ENCODE results near the gene VAPA.

Gene VAPA

DNA sequence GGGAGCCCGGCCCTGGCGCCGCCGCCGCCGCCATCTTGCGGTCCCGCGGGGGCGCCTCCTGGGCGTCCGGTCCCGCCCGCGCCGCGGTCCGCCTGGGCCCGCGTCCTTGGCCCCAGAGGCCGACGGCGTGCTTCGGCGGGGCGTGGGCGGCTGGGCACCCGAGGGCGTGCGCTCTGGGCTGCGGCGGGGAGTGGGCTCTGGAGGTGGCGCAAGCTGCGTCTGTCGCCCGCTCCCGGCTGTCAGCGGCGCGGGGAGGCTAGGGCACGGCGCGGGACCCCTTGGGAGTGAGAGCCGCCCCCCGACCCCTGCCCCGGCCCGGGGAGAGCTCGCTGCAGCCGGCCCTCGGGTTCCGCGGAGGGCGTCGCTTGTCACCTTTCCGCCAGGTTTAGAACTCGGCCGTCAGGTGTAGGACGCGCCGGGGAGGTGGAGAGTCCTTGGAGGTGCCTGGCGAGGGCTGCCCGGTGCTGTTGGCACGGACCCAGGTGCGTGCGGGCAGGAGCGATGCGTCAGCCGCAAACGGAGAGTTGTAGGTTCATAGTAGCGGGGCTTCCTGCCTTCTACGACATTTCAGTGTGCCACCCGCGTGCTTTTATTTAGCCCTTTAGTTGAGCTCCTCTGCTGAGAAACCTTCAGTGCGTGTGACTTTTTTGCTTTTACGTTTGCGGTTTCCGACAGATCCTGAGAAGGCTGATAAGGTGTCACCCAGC, 921 bp downstream of the VAPA start:
- DNase-seq (ENCODE audit: low read depth) = no peak

DNA sequence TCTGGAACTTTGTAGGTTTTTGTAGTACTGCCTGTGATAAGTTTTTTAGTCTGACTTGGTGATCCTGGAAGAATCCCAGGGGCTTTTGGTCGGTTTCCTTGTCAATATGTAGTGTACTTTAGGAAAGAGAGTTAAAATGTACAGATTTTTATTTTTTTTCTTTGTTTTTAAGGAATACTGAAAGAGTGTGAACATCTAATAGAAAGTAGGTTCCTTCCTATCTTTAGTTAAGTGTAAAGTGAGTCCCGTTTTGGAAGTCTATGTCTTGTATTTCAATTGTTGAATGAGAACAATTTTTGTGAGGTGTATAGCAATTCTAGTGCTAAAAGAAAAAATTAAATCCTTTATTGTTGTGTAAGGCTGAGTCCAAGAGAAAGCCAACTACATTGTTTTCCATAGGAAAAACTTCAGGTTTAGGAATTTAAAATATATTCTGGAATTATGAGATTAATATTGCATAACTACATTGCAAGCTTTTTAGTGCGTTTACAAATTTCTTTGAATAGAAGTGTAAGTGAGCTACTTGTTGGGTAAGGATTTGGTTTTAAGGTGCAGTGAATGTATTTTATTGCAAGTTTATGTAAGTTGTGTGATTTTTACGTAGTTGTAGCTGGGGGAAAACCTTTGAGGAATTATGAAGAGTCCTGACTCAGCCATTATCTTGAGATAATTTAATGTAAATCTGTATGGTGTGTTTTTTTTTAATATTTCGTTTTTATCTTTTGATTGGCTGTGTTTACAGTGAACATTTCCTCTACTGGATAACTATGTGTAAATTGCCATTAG, 1.7 kb downstream of the VAPA start:
- DNase-seq (ENCODE audit: low read depth) = no peak

DNA sequence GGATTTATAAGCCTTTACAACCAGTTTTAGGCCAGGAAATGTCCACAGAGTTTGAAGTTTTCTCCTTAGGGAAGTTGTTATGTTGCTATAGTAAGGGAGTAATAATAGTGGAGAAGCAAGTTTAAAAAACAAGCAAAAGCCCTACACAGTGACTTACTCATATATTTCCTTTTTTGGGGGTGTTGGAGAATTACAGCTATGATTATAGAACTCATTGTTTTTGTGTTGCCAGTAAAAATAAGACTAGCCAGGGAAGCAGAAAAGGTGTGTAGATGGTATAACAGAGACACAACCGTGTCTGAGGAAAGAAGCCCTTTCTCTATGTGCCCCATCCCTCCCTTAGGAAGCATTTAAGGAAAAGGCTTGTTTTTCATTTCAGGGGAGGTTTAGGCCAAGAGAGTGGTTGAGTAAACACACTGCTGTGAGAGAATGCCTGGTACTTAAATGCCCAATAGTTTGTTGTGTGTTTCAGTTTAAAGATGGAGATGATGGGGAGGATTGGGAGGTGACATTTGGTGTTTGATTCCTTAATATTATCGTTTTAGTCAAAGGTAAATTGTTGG, 2.3 kb downstream of the VAPA start:
- no peak for DNase-seq (ENCODE audit: low read depth)

DNA sequence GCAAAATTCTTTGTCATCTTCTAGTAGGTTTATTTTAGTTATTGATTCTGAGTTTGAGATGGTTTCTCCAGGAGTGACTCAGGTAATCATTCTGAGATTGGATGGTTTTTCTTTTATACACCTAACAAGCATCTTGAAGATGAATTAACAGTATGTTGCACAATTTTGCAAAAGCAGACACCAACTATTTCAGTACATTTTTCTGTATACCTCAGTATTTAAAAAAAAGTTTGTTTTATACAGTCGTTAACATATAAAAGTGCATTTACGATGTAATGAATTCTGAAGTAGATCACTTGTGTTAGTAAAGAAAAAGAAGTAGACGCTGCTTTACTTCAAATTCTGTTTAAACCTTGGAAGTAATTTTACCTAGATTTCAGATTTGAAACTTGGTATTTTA, 3.0 kb downstream of the VAPA start:
- no peak for DNase-seq (ENCODE audit: low read depth)

DNA sequence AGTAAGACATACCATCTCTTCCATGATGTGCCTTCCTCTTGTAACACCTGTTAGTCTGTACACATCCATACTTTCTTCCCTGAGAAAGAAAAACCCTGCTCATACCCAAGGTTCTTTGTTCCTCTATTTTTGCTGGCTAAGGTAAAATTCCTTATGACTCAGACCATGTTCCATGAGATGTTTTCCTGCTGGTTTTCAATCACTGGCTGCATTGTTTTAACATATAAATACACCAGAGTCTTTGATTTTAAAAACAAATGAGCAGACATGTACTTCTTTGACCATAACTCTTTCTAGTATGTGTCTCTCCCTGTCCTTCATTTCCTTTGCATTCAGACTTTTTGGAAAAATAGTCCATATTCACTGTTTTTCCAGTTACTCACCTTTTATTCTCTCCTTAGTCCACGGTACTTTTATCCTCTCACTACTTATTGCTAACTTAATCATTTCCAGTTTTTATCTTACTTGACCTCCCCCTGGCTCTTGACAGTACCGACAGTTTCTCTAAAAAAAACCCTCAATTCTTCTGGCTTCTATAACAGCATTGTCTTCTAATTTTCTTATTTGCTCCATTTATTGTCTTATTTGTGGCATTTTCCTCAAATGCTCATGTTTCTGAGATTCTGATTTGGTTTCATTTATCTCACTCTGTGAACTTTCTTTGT, 4.3 kb downstream of the VAPA start:
- no peak for DNase-seq (ENCODE audit: low read depth)

DNA sequence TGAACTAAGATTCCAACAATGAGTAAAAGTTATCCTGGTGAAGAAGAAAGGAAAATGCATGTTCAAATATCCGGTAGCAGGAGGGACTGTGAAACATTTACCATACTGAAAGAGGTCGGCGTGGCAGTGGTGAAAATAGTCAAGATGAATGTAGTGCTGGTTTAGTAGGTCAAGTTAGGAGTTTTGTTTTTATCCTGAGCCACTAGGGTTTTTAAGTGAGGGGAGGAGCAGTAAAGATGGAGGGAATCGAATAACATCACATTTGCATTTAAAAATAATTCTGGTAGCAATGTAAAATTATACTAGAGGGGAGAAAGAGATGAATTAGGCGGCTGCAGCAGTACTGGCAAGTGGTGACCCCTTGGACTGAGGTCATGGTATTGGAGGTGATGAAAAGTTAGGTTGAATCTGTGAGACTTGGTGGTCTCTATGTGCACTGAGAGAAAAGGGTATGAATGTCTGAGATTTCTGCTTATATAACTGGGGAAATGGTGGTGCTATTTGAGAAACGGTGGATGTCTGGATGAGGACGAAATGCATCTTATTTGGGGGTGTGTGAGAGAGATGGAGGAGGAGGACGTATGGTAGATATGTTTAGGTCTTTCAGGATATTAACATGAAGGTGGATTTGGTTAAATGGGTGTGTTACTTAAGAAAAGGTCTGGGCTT, 5.9 kb downstream of the VAPA start:
- no peak for DNase-seq (ENCODE audit: low read depth)

DNA sequence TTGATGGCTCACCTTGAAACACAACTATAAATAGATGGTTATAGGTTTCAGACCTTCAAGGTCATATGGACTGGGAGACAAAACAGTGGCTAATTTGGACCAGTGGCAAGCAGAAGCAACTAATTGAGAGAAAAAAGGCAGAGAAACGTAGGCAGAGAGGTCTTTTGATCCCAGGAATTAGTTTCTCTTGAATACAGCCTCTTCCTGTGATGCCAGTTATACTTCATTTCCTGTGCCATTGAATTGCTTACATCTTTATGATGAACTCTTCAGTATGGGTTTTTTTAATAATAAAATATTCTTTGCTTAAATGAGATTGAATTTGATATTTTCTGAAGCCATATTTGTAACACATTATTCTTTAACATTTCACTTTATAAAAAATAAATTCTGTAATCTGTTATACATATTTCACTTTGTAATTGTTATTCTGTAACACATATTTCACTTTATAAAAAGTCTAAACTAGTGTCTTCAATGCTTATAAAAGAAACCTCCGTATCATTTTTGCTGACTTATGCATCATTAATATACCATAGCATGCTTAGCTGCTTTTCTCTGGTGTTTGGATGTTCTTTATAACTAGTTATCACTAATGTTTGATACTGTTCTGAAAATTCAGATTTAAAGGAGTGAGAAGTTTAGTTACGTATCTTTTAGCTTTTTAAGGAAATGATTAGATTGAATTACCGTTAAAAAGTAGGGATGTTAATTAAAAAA, 8.9 kb downstream of the VAPA start:
- no peak for DNase-seq (ENCODE audit: low read depth)

DNA sequence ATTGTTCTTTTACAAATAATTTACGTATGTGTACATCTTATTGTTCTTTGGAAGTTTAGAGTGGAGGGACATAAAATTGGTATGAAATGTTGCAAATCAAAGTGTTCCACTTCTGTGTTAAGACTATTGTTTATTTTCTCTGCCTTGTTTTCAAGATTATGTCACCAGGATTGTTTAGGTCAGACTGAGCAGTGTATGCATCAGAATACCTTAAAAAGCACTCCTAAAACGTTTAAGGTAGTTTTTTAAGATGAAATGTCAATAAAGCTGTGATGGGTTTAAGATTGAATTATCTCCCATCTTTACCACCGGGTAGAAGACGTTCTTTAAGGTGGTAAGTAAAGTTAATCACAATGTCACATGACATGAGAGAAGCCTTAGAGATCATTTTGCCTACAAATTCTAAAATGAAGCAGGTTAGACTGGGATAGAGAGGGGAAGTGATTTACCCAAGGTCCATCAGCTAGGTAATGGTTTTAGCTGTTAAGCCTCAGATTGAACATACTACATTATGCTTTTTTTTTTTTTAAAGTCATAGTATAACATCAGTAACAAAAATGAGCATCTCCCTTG, 10.6 kb downstream of the VAPA start:
- no peak for DNase-seq (ENCODE audit: low read depth)

DNA sequence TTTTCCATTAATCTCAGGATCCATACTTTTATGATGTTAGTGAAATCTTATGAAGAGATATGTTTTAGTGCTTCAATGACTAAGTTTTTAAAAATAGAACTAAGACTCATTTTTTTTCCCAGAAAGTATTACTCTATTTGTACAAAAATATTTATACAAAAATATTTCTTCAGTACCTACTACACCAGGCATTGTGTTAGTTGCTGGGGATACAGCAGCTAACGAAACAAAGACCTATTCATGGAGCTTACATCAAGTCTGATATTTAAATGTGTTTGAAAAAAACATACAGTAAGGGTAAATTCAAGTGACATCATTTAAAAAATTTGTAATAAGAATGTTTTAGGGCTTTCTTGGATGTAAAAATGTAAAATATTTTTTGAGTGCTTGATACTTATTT, 11.6 kb downstream of the VAPA start:
- DNase-seq (ENCODE audit: low read depth) = no peak

DNA sequence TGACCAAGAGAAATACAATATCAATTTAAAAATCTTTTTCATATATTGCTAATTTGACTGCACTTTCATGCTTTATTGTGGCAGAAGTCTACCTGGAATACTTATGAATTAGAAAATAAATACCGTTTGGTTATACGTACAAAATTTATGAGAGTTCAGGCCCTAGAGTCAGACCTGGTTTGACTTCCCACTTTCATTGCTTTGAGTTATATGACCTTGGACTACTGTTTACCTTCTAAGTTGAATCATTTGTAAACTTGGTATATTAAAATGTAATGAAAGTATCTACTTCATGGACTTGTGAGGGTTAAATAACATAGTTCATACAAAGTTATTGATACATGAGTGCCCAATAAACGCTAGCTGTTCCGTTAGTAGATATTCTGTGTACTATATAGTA, 12.0 kb downstream of the VAPA start:
- no peak for DNase-seq (ENCODE audit: low read depth)

DNA sequence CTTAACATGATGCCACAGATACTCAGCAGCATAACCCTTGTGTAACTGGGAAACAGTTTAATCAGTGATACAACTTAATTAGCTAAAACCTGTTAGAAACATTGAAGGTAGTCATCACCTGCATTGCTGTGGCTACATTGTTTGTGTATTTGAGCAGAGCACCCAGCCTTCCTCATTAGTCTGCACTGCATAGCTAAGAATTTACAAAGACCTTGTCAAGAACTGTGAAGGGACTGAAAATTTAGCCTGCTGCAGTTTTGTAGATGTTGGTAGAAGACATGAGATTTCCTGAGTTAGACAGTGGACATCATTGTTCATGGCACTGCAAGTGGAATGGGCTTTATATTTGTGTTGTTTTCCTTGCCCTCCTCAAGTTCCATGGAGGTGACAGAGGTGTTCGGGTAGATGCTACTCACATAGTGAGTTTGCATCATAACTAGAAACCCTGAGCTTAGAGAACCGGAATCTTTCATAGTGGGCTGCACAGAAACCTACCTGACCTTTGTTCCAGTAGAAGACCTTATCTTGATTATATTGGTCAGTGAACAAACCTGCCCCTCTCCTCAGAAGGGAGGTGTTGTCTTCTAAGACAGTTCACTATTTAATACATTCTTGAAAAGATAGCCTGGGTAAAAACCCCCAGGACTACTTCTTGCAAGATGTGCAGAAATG, 12.5 kb downstream of the VAPA start:
- no peak for DNase-seq (ENCODE audit: low read depth)

DNA sequence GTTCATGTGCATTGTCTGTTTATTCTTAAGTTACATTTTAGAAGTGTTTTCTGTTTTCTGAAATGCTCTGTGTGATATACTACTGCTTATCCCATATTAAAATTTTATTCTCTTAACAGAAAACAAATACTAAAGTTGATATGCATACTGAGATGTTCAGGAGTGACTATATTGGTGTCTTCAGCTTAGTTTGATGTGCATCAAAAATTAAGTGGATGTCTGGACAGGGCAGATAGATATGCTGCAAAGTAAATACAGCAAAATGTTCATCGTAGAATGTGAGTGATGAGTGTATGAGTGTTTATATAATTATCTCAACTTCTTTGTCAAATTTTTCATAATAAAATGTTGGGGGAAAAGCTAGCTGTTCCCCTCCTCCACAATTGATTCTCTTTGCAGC, 13.2 kb downstream of the VAPA start:
- DNase-seq (ENCODE audit: low read depth) = no peak

DNA sequence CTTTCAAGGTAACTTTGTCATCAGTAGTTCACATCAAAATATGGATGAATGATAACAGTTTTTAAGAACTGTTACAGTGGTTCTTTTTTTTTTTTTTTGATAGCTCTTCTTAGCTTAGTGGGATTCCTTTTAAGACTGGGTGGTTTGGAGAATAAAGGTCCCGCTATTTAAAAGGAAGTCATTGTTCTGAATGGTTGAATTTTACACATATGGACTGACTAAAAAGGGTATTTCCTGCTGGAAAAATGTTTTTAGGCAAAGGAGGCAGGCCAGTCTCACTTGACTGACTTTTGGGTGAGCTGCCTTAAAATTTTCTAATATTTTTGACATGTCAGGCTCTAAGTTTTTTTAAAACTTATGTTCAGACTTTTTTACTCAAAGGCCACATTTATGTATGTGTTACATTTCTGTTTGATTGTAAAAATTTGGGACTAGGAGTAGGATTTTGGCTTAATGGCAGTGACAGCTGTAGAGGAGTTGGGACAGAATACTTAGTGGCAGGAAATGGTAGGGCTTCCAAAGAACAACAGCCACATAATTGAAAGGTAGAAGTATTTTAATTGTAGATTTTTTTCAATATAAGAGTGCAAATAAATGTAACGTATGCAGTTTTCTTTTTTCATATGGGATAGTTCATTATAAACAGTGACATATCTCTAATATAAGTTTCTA, 13.7 kb downstream of the VAPA start:
- no peak for DNase-seq (ENCODE audit: low read depth)

DNA sequence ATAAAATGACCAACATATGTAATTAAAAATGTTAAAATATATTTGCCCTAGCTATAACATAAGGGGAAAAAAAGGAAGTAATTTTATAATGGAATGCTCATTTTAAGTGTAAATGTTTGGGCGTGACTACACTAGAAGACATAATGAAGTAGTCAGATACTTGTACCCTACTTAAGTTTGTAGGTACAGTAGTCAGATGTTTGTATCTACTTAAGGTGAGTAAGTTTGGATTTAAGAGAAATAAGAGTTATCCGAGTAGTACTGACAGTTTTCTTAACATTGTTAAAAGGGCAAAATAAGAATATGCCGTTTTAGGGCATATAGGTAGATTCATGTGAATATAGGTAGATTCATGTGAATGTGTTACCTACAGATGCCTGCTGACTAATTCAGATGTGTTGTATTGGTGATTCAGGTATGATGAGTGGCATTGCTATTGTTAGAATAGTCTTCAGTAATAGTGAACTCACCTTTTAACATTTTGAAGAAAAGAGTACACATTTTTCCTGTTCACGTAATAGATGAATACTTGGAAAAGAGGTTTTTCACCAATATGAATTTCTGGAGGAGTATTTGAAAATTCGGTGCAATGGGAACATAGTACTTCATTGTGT, 14.9 kb downstream of the VAPA start:
- no peak for DNase-seq (ENCODE audit: low read depth)

DNA sequence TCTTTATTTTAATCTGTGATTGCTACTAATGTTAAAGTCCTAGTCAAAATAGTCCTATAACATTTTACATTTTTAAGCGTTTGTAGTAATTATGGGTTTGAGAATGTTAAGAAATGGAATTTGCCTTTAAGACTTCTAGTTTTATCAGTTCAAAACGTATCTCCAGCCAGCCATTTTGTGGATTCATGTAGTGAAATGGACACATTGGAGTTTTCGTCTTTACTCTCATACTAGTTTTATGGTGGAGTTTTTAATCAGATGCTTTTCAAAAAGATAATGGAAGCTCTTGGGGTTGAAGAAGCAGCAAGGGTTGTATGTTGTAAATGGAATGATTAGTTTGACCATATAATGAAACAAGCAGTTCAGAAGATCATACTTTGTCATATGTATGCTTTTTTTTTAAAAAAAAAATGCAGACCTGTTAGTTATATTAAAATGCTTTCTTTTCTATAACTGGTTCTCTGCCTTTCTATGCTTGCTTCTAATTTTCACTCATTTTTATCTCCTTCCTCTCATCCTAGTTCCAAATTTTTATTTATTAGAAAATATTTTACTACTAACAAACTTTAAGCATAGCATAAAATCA, 16.6 kb downstream of the VAPA start:
- no peak for DNase-seq (ENCODE audit: low read depth)

DNA sequence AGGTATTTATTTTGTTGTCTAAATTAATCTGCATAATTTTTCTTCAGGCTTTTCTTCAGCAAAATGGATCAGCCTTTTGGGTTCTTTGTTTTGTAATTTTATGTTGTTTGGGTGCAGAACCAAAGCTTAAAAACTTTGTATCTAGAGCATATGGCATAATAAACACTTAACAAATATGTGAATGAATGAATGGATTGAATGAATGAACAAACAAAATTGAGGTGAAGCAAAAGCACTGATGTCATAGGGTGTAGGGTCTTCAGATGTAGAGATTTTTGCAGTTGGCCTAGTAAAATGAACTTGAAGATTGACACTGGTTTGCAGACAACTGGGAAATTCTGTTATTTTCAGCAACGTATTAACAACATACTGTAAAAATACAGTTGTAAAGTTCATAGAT, 17.3 kb downstream of the VAPA start:
- no peak for DNase-seq (ENCODE audit: low read depth)

DNA sequence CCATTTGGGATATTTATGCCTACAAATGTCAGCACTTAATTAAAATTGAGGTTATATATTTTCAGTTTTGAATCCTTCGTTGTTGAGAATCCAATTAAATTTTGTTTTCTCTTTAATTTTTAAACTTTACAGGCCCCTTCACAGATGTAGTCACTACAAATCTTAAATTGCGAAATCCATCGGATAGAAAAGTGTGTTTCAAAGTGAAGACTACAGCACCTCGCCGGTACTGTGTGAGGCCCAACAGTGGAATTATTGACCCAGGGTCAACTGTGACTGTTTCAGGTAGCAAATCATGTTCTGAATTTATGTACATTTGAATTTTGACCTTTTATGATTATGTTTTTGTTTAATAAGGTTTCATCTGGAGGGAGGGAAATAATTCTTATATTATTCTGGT, 17.9 kb downstream of the VAPA start:
- DNase-seq (ENCODE audit: low read depth) = no peak

DNA sequence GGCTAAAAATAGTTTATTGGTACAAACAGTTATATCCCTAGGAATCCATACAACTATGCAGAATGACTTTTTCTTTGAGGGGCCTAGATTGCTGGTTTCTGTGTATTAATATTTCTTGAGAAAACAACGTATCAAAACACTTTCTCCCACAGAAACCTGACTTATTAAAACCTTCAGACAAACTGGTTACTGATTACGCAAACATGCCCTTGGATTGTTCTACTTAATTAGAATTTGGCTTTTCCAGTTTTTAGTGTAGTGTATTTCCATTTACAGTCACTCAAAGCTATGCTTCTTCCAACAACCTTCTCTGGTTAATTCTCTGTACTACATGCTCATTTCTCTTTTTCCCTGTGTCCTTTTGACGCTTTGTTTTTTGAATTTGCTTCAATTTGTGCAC, 20.0 kb downstream of the VAPA start:
- no peak for DNase-seq (ENCODE audit: low read depth)

DNA sequence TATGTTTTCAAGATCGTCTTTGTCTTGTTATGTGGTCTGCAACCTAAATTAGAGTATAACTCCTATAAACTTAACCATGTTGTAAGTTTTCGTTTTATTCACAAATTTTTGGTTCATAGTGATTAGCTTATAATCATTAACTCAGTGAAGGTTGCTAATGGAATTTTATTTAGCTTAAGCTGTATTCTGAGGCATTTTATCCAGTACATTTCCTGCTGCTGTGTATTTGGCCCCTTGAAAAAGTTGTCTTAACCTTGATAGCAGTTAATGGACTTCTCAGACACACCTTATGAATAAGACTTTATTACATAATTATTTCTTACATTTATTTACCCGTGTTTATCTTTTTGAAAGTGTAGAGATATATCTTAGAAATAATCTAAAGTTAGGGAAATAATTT, 20.5 kb downstream of the VAPA start:
- DNase-seq (ENCODE audit: low read depth) = no peak

All from non-pigmented ciliary epithelial cell (primary cell).